SK-N-SH (cell line): ENCODE results near the gene ZNF804A. TPM values are rescaled to one million over a fixed set of nuclear protein-coding genes. Genes with fewer than 3 reads are reported as not detected.

Experiments
- CTCF ChIA-PET: fragments of 300-600, 350-600 bp; formaldehyde crosslinking; extraction: SDS; loops from one replicate; lab custom pipeline; 2021; lab: Yijun Ruan, JAX
- POLR2A ChIA-PET: fragments of 350-600 bp; sonication (Branson Sonifier 250); formaldehyde crosslinking; extraction: SDS; loops from one replicate; lab custom pipeline; 2020; ENCODE audit warnings: antibody characterized with exemption, inconsistent platforms; lab: Yijun Ruan, JAX
- DNase-seq: peaks from one replicate; pipeline ENCODE4 v3.0.0; 2012
- H2AFZ ChIP-seq: fragments of 200-600 bp; sonication (generic); 2 replicates; pipeline ENCODE4 v1.8.1; 2016; ENCODE audit warnings: antibody characterized with exemption, mild to moderate bottlenecking, low read depth
- H3F3A ChIP-seq: fragments of 200-600 bp; sonication (generic); replicated peaks from 2 replicates; pipeline ENCODE3; 2016; ENCODE audit warnings: antibody characterized with exemption, mild to moderate bottlenecking; ENCODE audit not compliant: insufficient read depth
- H3K27ac ChIP-seq, 2 experiments: fragments of 200-500 bp in 1 of 2; fragments of 200-600 bp in 1 of 2; sonication (Bioruptor generic) in 1 of 2; sonication (generic), shearing (Covaris generic) in 1 of 2; 2 replicates each; pipeline versions ENCODE4 v1.5.1 to v1.6.1; 2014 to 2016; ENCODE audit warnings: low read depth in 2 of 2, inconsistent platforms in 1 of 2, low read length in 1 of 2, mild to moderate bottlenecking in 1 of 2, mixed read lengths in 1 of 2
- H3K27me3 ChIP-seq: fragments of 200-600 bp; sonication (generic), shearing (Covaris generic); 2 replicates; pipeline ENCODE4 v1.6.1; 2016; ENCODE audit warnings: mixed run types; ENCODE audit not compliant: insufficient read depth
- H3K36me3 ChIP-seq, 2 experiments: fragments of 200-500 bp in 1 of 2; fragments of 200-600 bp in 1 of 2; sonication (Bioruptor generic) in 1 of 2; sonication (generic) in 1 of 2; replicated peaks in 1 of 2; 2 replicates each; pipeline versions ENCODE3 to v1.5.1; 2014 to 2016; ENCODE audit warnings: low read length in 1 of 2, mild to moderate bottlenecking in 1 of 2; ENCODE audit not compliant: insufficient read depth in 2 of 2, control insufficient read depth in 1 of 2
- H3K4me1 ChIP-seq, 2 experiments: fragments of 200-500 bp in 1 of 2; fragments of 200-600 bp in 1 of 2; sonication (Bioruptor generic) in 1 of 2; sonication (generic), shearing (Covaris generic) in 1 of 2; 2 replicates each; pipeline versions ENCODE4 v1.5.1 to v1.6.1; 2014 to 2016; ENCODE audit warnings: low read depth in 1 of 2, low read length in 1 of 2, mixed run types in 1 of 2; ENCODE audit not compliant: insufficient read depth in 2 of 2, control insufficient read depth in 1 of 2
- H3K4me2 ChIP-seq: fragments of 200-600 bp; sonication (generic), shearing (Covaris generic); 2 replicates; pipeline ENCODE4 v1.6.1; 2017; ENCODE audit warnings: mixed run types
- H3K4me3 ChIP-seq, 2 experiments: fragments of 200-500 bp in 1 of 2; fragments of 200-600 bp in 1 of 2; sonication (Bioruptor generic) in 1 of 2; sonication (generic), shearing (Covaris generic) in 1 of 2; 2 replicates each; pipeline versions ENCODE4 v1.5.1 to v1.8.1; 2014 to 2016; ENCODE audit warnings: low read depth in 2 of 2, inconsistent platforms in 1 of 2, low read length in 1 of 2, mild to moderate bottlenecking in 1 of 2, mixed read lengths in 1 of 2, moderate library complexity in 1 of 2
- H3K79me2 ChIP-seq: fragments of 200-600 bp; sonication (generic); 2 replicates; pipeline ENCODE4 v1.8.1; 2017; ENCODE audit warnings: mild to moderate bottlenecking; ENCODE audit not compliant: insufficient read depth
- H3K9ac ChIP-seq: fragments of 200-600 bp; sonication (generic); 2 replicates; pipeline ENCODE4 v1.6.1; 2017; ENCODE audit warnings: mixed run types
- H3K9me2 ChIP-seq: fragments of 200-600 bp; sonication (generic); 2 replicates; pipeline ENCODE4 v1.6.1; 2017; ENCODE audit warnings: mixed run types
- H3K9me3 ChIP-seq: fragments of 200-600 bp; sonication (generic); 2 replicates; pipeline ENCODE4 v1.6.1; 2017; ENCODE audit warnings: mixed run types, mild to moderate bottlenecking, moderate library complexity
- H4K20me1 ChIP-seq: fragments of 200-600 bp; sonication (generic); 2 replicates; pipeline ENCODE4 v1.6.1; 2017; ENCODE audit warnings: mild to moderate bottlenecking, mixed run types; ENCODE audit not compliant: insufficient read depth
- CTCF ChIP-seq: fragments of 200-600 bp; sonication (generic); IDR thresholded peaks from 2 replicates; pipeline ENCODE4 v1.6.1; 2017; ENCODE audit warnings: antibody characterized with exemption, mild to moderate bottlenecking, moderate library complexity
- EZH2phosphoT487 ChIP-seq: fragments of 200-600 bp; sonication (generic); IDR thresholded peaks from 2 replicates; pipeline ENCODE4 v1.6.1; 2017; ENCODE audit warnings: low read depth, mixed run types, mild to moderate bottlenecking, antibody characterized with exemption, moderate library complexity, borderline replicate concordance
- FOXJ3 ChIP-seq: sonication (generic); formaldehyde crosslinking; IDR thresholded peaks from 2 replicates; pipeline ENCODE4 v1.5.1; 2020; ENCODE audit warnings: mild to moderate bottlenecking, missing genetic modification reagents
- FOXM1 ChIP-seq: IDR thresholded peaks from 2 replicates; pipeline ENCODE4 v1.4.0; 2012; ENCODE audit warnings: low read depth, mild to moderate bottlenecking
- GABPA ChIP-seq: IDR thresholded peaks from 2 replicates; pipeline ENCODE4 v1.4.0; 2012; ENCODE audit warnings: low read depth, mild to moderate bottlenecking
- GATA2 ChIP-seq: sonication (generic); formaldehyde crosslinking; IDR thresholded peaks from 2 replicates; pipeline ENCODE4 v1.5.0; 2020; ENCODE audit warnings: mild to moderate bottlenecking, missing genetic modification reagents
- JUND ChIP-seq: IDR thresholded peaks from 2 replicates; pipeline ENCODE4 v1.4.0; 2012
- MAX ChIP-seq: IDR thresholded peaks from 2 replicates; pipeline ENCODE4 v1.4.0; 2012; ENCODE audit warnings: low read depth
- MXI1 ChIP-seq: IDR thresholded peaks from 2 replicates; pipeline ENCODE4 v1.6.1; 2012; ENCODE audit warnings: mild to moderate bottlenecking, low read depth, low read length, improper control_type of control experiment
- NFIC ChIP-seq: IDR thresholded peaks from 2 replicates; pipeline ENCODE4 v1.4.0; 2012; ENCODE audit warnings: borderline replicate concordance
- NRF1 ChIP-seq: IDR thresholded peaks from 2 replicates; pipeline ENCODE4 v1.6.1; 2012; ENCODE audit warnings: low read depth, mild to moderate bottlenecking, low read length
- POLR2AphosphoS5 ChIP-seq: IDR thresholded peaks from 2 replicates; pipeline ENCODE4 v1.6.1; 2012; ENCODE audit warnings: low read depth, low read length
- RAD21 ChIP-seq: IDR thresholded peaks from 2 replicates; pipeline ENCODE4 v1.6.1; 2012; ENCODE audit warnings: mild to moderate bottlenecking, low read length
- RXRA ChIP-seq: IDR thresholded peaks from 2 replicates; pipeline ENCODE4 v1.4.0; 2012; ENCODE audit warnings: low read depth, mild to moderate bottlenecking, borderline replicate concordance
- SIN3A ChIP-seq: IDR thresholded peaks from 2 replicates; pipeline ENCODE4 v1.6.1; 2012; ENCODE audit warnings: low read depth, mild to moderate bottlenecking, low read length, moderate library complexity, borderline replicate concordance
- SMC3 ChIP-seq: IDR thresholded peaks from 2 replicates; pipeline ENCODE4 v1.6.1; 2012; ENCODE audit warnings: low read depth, low read length, improper control_type of control experiment
- USF1 ChIP-seq: IDR thresholded peaks from 2 replicates; pipeline ENCODE4 v1.4.0; 2012; ENCODE audit warnings: low read depth, borderline replicate concordance
- USF2 ChIP-seq: fragments of 150-350 bp; IDR thresholded peaks from 2 replicates; pipeline ENCODE4 v1.6.1; 2017; ENCODE audit warnings: antibody characterized with exemption, low read length, low read depth, borderline replicate concordance
- ZBTB33 ChIP-seq: IDR thresholded peaks from 2 replicates; pipeline ENCODE4 v1.4.0; 2012; ENCODE audit warnings: low read depth, borderline replicate concordance
- WGBS: methylation state at CpG from one replicate; pipeline ENCODE4 v1.1.6; 2017; ENCODE audit warnings: low lambda C conversion rate; 5-methylcytosine and 5-hydroxymethylcytosine counted together
- polyA plus RNA-seq, 3 experiments: library from polyadenylated mRNA; depleted of rRNA; stranded (reverse); fragments of >200 nt; gene quantifications; 2 replicates each; pipeline ENCODE4 v1.2.3, GENCODE V29; 2012

The ZNF804A gene
- polyA plus RNA-seq, 1 of the 3 experiments (the other 2 are of a cell fraction): 0.02 TPM

GRCh38 chr2:184555352-184555751 is 43.0 kb upstream of the ZNF804A start (continued):
- TF ChIP-seq CTCF: no peak
- no peak for TF ChIP-seq FOXJ3 (CRISPR knock-in tag)
- no peak for TF ChIP-seq USF1
- no peak for TF ChIP-seq EZH2phosphoT487

GRCh38 chr2:184556639-184557038 is 41.7 kb upstream of the ZNF804A start:
- Histone ChIP-seq H3K9me3 (no peaks in the 10 kb centered on the region), H3K4me3 (no peak overlapping the region), H3K36me3 (no peaks in the 10 kb centered on the region), H2AFZ (no peak overlapping the region), H3K9me2 (no peaks in the 10 kb centered on the region), H4K20me1 (no peaks in the 10 kb centered on the region), H3K27me3 (no peaks in the 10 kb centered on the region), H3F3A (no peaks in the 10 kb centered on the region), H3K4me2 (no peak overlapping the region), H3K27ac (no peak overlapping the region; a peak in 1 of 4 replicates), H3K4me1 (no peaks in the 10 kb centered on the region; a peak in 1 of 4 replicates), H3K79me2 (no peaks in the 10 kb centered on the region), H3K9ac (no peak overlapping the region)
- WGBS: 0% methylated on average over 1 of the region's 1 CpG
- ChIA-PET CTCF (no interaction called here), POLR2A (no interaction called here)
- DNase-seq: no peak
- peak; percentile 51 for TF ChIP-seq GATA2 (CRISPR knock-in tag)
- no peak for TF ChIP-seq MAX

GRCh38 chr2:184558713-184559464 is 39.4 kb upstream of the ZNF804A start:
- CTCF ChIA-PET: no interaction called here
- H3K36me3 ChIP-seq: no peaks in the 10 kb centered on the region
- no peaks in the 10 kb centered on the region for H3K79me2 ChIP-seq
- no peak overlapping the region for H3K4me3 ChIP-seq
- H3K4me1 ChIP-seq: no peaks in the 10 kb centered on the region; a peak in 1 of 4 replicates
- 64% methylated on average over 5 of the region's 5 CpGs for WGBS
- POLR2A ChIA-PET: no interaction called here
- H3K4me2 ChIP-seq: no peak overlapping the region
- H2AFZ ChIP-seq: no peak overlapping the region
- no peaks in the 10 kb centered on the region for H4K20me1 ChIP-seq
- no peak overlapping the region for H3K9ac ChIP-seq
- no peaks in the 10 kb centered on the region for H3F3A ChIP-seq
- no peaks in the 10 kb centered on the region for H3K27me3 ChIP-seq
- no peaks in the 10 kb centered on the region for H3K9me3 ChIP-seq
- H3K27ac ChIP-seq: no peak overlapping the region
- H3K9me2 ChIP-seq: no peaks in the 10 kb centered on the region
- no peak for DNase-seq
- no peak for TF ChIP-seq RAD21
- no peak for TF ChIP-seq USF2
- no peak for TF ChIP-seq JUND
- TF ChIP-seq GABPA: no peak
- TF ChIP-seq RXRA: no peak
- no peak for TF ChIP-seq FOXM1
- no peak for TF ChIP-seq NRF1
- no peak for TF ChIP-seq FOXJ3 (CRISPR knock-in tag)
- TF ChIP-seq MXI1: no peak
- TF ChIP-seq SMC3: no peak
- TF ChIP-seq POLR2AphosphoS5: no peak
- TF ChIP-seq SIN3A: no peak
- TF ChIP-seq EZH2phosphoT487: no peak
- no peak for TF ChIP-seq ZBTB33
- no peak for TF ChIP-seq USF1
- TF ChIP-seq NFIC: no peak
